Measurements from ENCODE around the gene TBC1D16. TPM values are rescaled to one million over a fixed set of nuclear protein-coding genes. Genes with fewer than 3 reads are reported as not detected.

The TBC1D16 gene
- total RNA-seq, 8 experiments from 2014 or later, result 12.9 to 50.5 (median 33.4) TPM

- WGBS, 10 experiments, result 100% methylated on average over 1 of the region's 13 CpGs; no CpG with 5 or more reads in 9 of the 10 experiments
- Histone ChIP-seq H3K4me3 (no peak overlapping the region), H3K27ac (no peak overlapping the region), H3K4me1 (replicated peaks in 1 of 2) (peaks cover 44 to 57% of the 10 kb centered on the region in 2 donors)
- in situ Hi-C loops (cut with MboI; ENCODE audit: low pct_unique_long_range_greater_than_20kb in 2 of 9, low sequenced_read_pairs in 9 of 9, unreplicated experiment in 9 of 9), result no loop called here
- no peak for ATAC-seq (replicated peaks in 6 of 8)
Observed at GRCh38 chr17:79927688-79928501, 107.8 kb downstream of the TBC1D16 start.

GRCh38 chr17:79927136-79927661 is 108.5 kb downstream of the TBC1D16 start:
- 50 to 100% methylated on average over 1 to 4 of the region's 28 CpGs; no CpG with 5 or more reads in 8 of the 10 experiments for WGBS, 10 experiments
- Histone ChIP-seq H3K4me1 (replicated peaks in 1 of 2) (peaks cover 50 to 64% of the 10 kb centered on the region in 2 donors), H3K4me3 (no peak overlapping the region), H3K27ac (no peak overlapping the region)
- in situ Hi-C loops (cut with MboI; ENCODE audit: low pct_unique_long_range_greater_than_20kb in 2 of 9, low sequenced_read_pairs in 9 of 9, unreplicated experiment in 9 of 9), result no loop called here
- ATAC-seq (replicated peaks in 6 of 8), result peak in 1 of 8 experiments; percentile 9

GRCh38 chr17:79926605-79927135 is 109.0 kb downstream of the TBC1D16 start:
- ATAC-seq (replicated peaks in 6 of 8), result no peak
- in situ Hi-C loops (cut with MboI; ENCODE audit: low pct_unique_long_range_greater_than_20kb in 2 of 9, low sequenced_read_pairs in 9 of 9, unreplicated experiment in 9 of 9), result no loop called here
- WGBS, 10 experiments, result 87 to 100% (median 98%) methylated on average over 2 to 6 of the region's 18 CpGs; no CpG with 5 or more reads in 6 of the 10 experiments
- Histone ChIP-seq H3K4me1 (replicated peaks in 1 of 2) (peaks cover 51 to 67% of the 10 kb centered on the region in 2 donors), H3K27ac (no peak overlapping the region), H3K4me3 (no peak overlapping the region)

GRCh38 chr17:79926142-79926604 is 109.5 kb downstream of the TBC1D16 start:
- ATAC-seq (replicated peaks in 6 of 8), result no peak
- no peak overlapping the region for H3K4me3 ChIP-seq
- no peak overlapping the region for H3K27ac ChIP-seq
- 39 to 40% methylated on average over 1 to 3 of the region's 9 CpGs; no CpG with 5 or more reads in 8 of the 10 experiments for whole genome bisulfite sequencing, 10 experiments
- in situ Hi-C loops (cut with MboI; ENCODE audit: low pct_unique_long_range_greater_than_20kb in 2 of 9, low sequenced_read_pairs in 9 of 9, unreplicated experiment in 9 of 9), result no loop called here
- H3K4me1 ChIP-seq (replicated peaks in 1 of 2), result peaks cover 51 to 66% of the 10 kb centered on the region in 2 donors

GRCh38 chr17:79925242-79925957 is 110.3 kb downstream of the TBC1D16 start:
- H3K27ac ChIP-seq, result no peak overlapping the region
- 3 to 95% (median 81%) methylated on average over 1 to 12 of the region's 29 CpGs; no CpG with 5 or more reads in 5 of the 10 experiments for WGBS, 10 experiments
- in situ Hi-C loops (cut with MboI; ENCODE audit: low pct_unique_long_range_greater_than_20kb in 2 of 9, low sequenced_read_pairs in 9 of 9, unreplicated experiment in 9 of 9), result no loop called here
- ATAC-seq (replicated peaks in 6 of 8), result peak in 3 of 8 experiments; percentile 27 to 81 (median 59)
- H3K4me3 ChIP-seq, result no peak overlapping the region
- H3K4me1 ChIP-seq (replicated peaks in 1 of 2), result peaks cover 51 to 66% of the 10 kb centered on the region in 2 donors

- H3K27ac ChIP-seq, result no peak overlapping the region
Observed at GRCh38 chr17:79924639-79924976, 111.1 kb downstream of the TBC1D16 start.

GRCh38 chr17:79923974-79924638 is 111.6 kb downstream of the TBC1D16 start:
- H3K27ac ChIP-seq, result no peak overlapping the region
- peak in 4 of 8 experiments; percentile 2 to 81 (median 68) for ATAC-seq (replicated peaks in 6 of 8)
- in situ Hi-C loops (cut with MboI; ENCODE audit: low pct_unique_long_range_greater_than_20kb in 2 of 9, low sequenced_read_pairs in 9 of 9, unreplicated experiment in 9 of 9), result no loop called here
- H3K4me1 ChIP-seq (replicated peaks in 1 of 2), result peaks cover 59 to 70% of the 10 kb centered on the region in 2 donors
- H3K4me3 ChIP-seq, result no peak overlapping the region
- 0 to 100% (median 62%) methylated on average over 1 to 10 of the region's 16 CpGs; no CpG with 5 or more reads in 4 of the 10 experiments for WGBS, 10 experiments

More at GRCh38 chr17:79924639-79924976, 111.1 kb downstream of the TBC1D16 start:
- Histone ChIP-seq H3K4me1 (replicated peaks in 1 of 2) (peaks cover 54 to 69% of the 10 kb centered on the region in 2 donors), H3K4me3 (no peak overlapping the region)
- in situ Hi-C loops (cut with MboI; ENCODE audit: low pct_unique_long_range_greater_than_20kb in 2 of 9, low sequenced_read_pairs in 9 of 9, unreplicated experiment in 9 of 9), result no loop called here
- WGBS, 10 experiments, result 60 to 100% methylated on average over 1 of the region's 3 CpGs; no CpG with 5 or more reads in 8 of the 10 experiments
- no peak for ATAC-seq (replicated peaks in 6 of 8)

GRCh38 chr17:79922798-79923197 is 112.9 kb downstream of the TBC1D16 start:
- WGBS, 10 experiments, result 43 to 100% (median 75%) methylated on average over 1 to 11 of the region's 12 CpGs; no CpG with 5 or more reads in 2 of the 10 experiments
- in situ Hi-C loops (cut with MboI; ENCODE audit: low pct_unique_long_range_greater_than_20kb in 2 of 9, low sequenced_read_pairs in 9 of 9, unreplicated experiment in 9 of 9), result no loop called here
- peaks cover 61 to 70% of the 10 kb centered on the region in 2 donors for H3K4me1 ChIP-seq (replicated peaks in 1 of 2)
- peak overlapping the region; percentile 61 to 77 for H3K27ac ChIP-seq
- ATAC-seq (replicated peaks in 6 of 8), result no peak
- H3K4me3 ChIP-seq, result no peak overlapping the region

GRCh38 chr17:79922116-79922601 is 113.5 kb downstream of the TBC1D16 start:
- ATAC-seq (replicated peaks in 6 of 8), result peak in 6 of 8 experiments; percentile 11 to 89 (median 86)

GRCh38 chr17:79921411-79922115 is 114.1 kb downstream of the TBC1D16 start:
- ATAC-seq (replicated peaks in 6 of 8), result peak in 5 of 8 experiments; percentile 70 to 82 (median 75)
- peaks cover 61 to 63% of the 10 kb centered on the region in 2 donors for H3K4me1 ChIP-seq (replicated peaks in 1 of 2)
- H3K4me3 ChIP-seq, result no peak overlapping the region
- 0 to 100% (median 85%) methylated on average over 1 to 3 of the region's 28 CpGs; no CpG with 5 or more reads in 7 of the 10 experiments for WGBS, 10 experiments
- in situ Hi-C loops (cut with MboI; ENCODE audit: low pct_unique_long_range_greater_than_20kb in 2 of 9, low sequenced_read_pairs in 9 of 9, unreplicated experiment in 9 of 9), result no loop called here
- H3K27ac ChIP-seq, result peak overlapping the region; percentile 76 to 77

More at GRCh38 chr17:79922116-79922601, 113.5 kb downstream of the TBC1D16 start:
- in situ Hi-C loops (cut with MboI; ENCODE audit: low pct_unique_long_range_greater_than_20kb in 2 of 9, low sequenced_read_pairs in 9 of 9, unreplicated experiment in 9 of 9), result no loop called here
- Histone ChIP-seq H3K27ac (peak overlapping the region; percentile 61 to 77), H3K4me3 (no peak overlapping the region), H3K4me1 (replicated peaks in 1 of 2) (peaks cover 61 to 69% of the 10 kb centered on the region in 2 donors)
- WGBS, 10 experiments, result 8% methylated on average over 6 of the region's 18 CpGs; no CpG with 5 or more reads in 9 of the 10 experiments

- no peak overlapping the region for H3K27ac ChIP-seq
- H3K4me3 ChIP-seq, result no peak overlapping the region
- H3K4me1 ChIP-seq (replicated peaks in 1 of 2), result peaks cover 59 to 60% of the 10 kb centered on the region in 2 donors
- ATAC-seq (replicated peaks in 6 of 8), result no peak
- 40 to 93% (median 89%) methylated on average over 1 to 7 of the region's 19 CpGs; no CpG with 5 or more reads in 6 of the 10 experiments for WGBS, 10 experiments
- in situ Hi-C loops (cut with MboI; ENCODE audit: low pct_unique_long_range_greater_than_20kb in 2 of 9, low sequenced_read_pairs in 9 of 9, unreplicated experiment in 9 of 9), result no loop called here
Observed at GRCh38 chr17:79920751-79921410, 114.8 kb downstream of the TBC1D16 start.
